Stimulated activated naive CD4-positive, alpha-beta T cell treated with Interleukin-2 at 50 U/mL for 16 hours (primary cell): ENCODE results near the gene IGFBP7.

Experiments
- DNase-seq: peaks from one replicate; lab custom pipeline; 2025; lab: John Stamatoyannopoulos, UW

IGFBP7 gene, protein sequence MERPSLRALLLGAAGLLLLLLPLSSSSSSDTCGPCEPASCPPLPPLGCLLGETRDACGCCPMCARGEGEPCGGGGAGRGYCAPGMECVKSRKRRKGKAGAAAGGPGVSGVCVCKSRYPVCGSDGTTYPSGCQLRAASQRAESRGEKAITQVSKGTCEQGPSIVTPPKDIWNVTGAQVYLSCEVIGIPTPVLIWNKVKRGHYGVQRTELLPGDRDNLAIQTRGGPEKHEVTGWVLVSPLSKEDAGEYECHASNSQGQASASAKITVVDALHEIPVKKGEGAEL

DNA sequence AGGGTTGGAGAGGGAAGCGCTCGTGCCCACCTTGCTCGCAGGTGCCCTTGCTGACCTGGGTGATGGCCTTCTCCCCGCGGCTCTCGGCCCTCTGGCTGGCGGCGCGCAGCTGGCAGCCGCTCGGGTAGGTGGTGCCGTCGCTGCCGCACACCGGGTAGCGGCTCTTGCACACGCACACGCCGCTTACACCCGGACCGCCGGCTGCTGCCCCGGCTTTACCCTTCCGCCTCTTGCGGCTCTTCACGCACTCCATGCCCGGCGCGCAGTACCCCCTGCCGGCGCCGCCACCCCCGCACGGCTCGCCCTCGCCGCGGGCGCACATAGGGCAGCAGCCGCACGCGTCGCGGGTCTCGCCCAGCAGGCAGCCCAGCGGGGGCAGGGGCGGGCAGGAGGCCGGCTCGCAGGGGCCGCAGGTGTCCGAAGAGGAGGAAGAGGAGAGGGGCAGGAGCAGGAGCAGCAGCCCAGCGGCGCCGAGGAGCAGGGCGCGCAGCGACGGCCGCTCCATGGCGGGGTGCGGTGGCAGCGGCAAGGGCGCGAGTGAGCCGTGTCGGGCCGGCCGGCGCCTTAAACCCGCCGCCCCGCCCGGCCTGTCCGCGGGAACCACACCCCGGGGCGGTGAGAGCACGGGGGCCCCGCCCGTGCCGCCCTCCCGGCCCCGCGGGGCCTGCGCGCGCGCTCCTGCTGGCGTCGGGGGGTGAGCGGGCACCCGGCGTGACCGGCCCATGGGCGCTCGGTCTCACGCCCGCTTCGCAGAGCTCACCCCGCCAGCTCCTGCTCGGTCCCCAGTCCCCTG is at the start of gene IGFBP7:
TSS of gene IGFBP7 (minus strand) at position 539 of the 793 bp plus-strand sequence. CDS start at position 505, 34 bp downstream.
- DNase-seq: no peak

DNA sequence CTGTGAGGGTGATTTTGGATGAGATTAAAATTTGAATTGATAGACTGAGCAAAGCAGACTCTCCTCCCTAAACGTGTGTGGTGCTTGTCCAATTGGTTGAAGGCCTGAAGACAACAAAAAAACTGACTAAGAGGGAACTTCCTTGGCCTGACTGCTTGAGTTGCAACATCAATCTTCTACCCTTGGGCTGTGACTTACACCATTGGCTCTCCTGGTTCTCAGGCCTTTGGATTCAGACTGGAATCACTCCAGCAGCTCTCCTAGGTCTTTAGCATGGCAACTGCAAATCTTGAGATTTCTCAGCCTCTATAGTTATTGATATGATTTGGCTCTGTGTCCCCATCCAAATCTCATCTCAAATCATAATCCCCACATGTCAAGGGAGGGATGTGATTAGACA is 49.7 kb upstream of the IGFBP7 start:
- no peak for DNase-seq

DNA sequence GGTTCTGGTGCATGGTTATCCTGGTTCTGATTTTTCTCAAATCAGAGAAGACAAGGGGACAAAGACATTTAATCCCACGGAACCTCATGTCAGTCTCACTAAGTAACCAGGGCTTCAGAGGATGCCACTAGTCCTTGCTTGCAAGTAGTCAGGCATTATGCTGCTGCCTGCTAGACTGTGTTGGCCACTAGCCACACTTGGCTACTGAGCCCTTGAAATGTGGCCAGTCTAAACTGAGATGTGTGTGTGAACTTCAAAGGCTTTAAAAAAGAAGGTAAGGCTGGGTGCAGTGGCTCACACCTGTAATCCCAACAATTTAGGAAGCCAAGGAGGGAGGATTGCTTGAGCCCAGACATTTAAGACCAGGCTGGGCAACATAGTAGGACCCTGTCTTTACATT is 48.6 kb upstream of the IGFBP7 start:
- no peak for DNase-seq

DNA sequence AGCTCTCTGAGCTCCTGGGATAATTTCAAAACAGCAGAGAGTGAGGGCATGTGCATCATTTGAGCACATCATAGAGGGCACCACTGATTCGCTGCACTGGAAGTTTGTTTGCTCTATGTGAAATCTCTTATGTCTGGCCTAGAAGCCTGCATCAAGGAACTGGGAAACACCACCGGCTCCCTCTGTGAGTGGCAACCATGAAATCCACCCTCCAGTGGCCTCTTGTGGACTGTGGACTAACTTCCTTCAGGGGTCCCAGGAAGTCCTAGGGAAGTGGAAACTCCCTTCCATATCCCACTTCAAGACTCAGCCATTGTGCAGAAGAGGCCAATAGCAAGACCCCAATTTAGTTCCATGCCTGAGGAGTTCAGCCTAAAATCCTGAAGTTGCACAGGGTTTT is 48.0 kb upstream of the IGFBP7 start:
- DNase-seq: no peak

DNA sequence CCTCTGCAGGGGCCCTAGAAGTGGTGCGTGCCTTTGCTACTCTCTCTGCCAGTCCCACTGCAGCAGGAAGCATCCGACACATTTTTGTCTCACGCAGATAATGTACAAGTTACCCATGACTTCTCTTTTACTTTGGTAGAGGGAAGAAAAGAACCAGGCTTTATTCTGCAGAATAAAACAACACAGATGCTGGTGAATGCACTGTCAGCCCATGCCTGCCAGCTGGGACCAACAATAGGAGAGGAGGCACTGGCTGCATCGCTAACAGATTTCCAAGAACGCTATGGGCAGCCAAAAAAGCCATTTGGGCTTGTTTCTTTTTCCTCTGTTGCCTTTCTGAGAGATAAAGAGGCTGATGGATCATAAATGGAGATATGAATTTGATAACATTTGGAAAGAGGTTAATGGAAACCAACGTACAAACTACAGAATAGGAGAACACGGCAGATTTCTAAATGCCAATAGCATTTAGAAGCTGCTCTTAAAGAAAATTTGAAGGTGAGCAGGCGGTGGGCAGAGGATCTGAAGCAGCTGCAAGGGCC is 47.5 kb upstream of the IGFBP7 start:
- no peak for DNase-seq

DNA sequence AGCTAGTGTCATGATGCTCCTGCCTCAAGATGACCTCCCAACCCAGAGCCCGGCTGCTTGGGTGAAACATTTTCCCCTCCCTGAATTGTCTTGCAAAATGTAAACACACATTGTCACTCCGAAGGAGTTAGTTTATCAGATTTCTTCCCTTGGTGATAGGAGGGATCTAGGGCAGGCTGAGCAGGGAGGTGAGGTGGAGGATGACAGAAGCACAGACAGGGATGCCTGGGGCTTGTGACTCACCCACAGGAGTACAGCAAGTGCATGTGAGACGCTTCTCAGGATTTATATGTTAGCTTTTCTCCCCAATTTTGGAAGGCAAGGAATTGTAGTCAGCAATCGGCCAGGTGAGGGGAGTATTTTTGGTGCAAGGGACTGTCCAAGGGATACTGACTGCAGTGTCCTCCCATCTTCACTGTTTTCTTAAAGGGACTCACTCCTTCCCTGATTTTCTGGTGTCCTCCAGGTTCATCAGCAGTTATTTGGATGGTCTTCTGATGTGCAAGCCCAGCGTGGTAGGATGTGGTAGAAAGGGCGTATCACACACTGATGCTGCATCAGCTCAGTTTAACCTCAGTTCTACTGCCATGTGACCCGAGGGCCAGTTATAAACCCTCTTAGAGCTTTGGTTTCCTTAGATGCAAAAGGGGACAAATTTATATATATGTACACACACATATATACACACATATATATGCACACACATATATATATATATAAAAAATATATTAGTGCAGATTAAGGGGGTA is 46.2 kb upstream of the IGFBP7 start:
- no peak for DNase-seq

DNA sequence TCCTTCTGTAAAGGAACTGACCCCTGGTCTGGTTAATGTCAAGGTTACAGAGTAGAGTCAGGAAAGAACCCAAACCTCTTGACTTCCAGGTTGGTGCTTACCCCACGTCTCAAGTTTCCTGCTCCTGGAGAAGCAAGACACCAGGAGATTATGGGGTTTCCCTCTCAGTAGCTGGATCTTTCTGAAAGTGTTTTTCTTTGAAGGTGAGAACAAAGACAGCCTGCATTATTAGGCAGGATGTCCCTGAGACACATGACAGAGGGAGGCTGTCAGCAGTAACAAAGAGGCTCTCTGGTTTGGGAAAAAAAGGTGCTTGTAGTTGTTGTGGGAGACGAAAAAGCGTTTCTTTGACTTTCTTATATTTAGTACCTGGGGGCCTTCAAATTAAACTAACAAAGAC is 44.7 kb upstream of the IGFBP7 start:
- DNase-seq: no peak

DNA sequence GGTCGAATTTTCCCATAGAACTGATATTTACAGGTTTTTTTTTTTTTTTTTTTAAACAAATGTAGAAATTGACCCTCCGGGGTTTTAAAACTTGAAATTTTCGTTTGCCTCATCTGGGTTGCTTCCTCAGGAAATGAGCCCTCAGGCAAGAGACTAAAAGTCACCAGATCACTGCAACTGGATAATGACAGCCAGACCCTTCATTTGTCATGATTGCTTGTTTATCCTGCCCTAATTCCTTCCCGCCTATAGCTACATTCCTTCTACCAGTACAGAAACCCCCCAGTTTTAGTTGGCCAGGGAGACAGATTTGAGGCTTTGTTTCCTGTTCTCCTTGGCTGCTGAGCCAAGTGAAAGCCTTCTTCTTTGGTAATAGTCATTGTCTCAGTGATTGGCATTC is 44.0 kb upstream of the IGFBP7 start:
- no peak for DNase-seq

DNA sequence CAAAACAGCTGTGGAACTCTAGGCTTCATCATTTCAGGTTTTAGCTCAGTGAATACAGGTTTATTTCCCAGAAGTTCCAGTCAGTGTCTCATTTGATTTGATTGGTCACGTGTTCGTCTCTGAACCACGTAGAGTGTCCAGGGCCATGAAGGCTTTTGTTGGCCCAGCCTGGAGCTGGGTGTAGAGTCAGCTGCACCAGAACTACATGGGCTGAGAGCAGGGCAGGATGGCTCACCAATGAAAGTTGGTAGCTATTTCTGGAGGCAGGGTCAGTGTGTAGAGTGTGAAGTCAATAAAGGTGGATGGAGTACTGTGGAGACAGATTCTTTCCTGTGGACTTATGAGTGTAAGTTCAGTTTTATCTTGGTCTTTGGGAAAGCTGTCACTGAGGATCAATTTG is 43.0 kb upstream of the IGFBP7 start:
- DNase-seq: no peak

DNA sequence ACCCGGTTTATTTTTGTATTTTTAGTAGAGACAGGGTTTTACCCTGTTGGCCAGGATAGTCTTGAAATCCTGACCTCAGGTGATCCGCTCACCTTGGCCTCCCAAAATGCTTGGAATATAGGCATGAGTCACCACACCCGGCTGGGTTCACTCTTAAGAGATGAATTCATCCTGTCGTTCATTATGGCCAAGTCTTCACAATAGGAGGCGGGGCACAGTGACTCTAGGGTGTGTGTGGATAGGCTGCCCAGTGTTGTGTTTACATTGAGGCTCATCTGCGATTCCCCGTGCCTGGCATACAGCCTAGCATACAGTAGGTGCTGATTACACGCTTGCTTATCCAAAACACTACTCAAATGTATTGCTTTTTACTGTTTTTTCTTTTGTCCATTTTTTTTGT is 41.3 kb upstream of the IGFBP7 start:
- no peak for DNase-seq

DNA sequence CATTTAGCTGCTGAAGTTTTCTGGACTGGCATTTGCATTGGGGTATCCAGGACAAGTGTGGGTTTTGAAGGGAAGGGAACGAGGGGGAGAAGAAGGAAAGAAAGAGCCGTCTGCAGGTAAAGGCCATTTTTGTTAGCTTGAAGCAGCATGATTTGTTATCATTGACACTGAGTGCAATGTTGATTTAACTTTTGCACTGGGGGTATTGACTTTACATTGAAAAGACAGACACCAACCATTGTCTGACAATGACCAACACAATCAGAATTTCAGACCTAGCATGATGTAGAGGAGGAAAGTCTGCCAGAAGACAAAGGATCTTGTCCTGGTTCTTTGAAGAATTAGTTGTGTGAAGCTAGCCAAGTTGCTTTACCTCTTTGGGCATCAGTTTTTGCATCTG is 39.6 kb upstream of the IGFBP7 start:
- no peak for DNase-seq

DNA sequence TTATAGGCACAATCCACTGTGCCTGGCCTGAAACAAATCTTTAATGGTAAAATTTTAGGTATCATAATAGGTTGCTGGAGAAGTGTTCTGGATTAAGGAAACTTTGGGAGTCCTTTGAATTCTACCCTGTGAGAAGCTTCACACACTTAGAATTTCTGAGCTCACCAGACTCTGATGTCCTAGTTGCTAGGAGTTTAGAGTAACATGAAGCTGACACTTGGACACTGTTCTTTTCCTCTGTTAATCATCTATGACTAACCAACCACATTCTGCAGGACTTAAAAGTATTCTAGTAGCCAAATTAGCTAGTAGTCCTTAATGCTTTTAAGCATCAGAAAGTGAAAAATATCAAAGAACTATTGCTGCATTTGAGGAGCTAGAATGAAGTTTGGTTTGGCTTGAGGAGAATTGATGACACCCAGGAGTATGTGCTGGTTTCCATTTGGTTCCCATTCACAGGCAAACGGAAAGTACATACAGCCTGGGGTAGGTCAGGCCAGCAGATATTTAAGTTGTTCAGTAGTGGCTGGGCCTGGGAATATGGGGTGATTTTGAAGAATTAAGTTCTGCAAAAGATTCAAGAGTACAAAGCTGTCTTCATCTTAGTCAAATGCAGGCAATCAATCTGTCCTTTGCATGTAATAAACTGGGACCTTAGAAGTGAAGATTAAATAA is 38.8 kb upstream of the IGFBP7 start:
- DNase-seq: no peak

DNA sequence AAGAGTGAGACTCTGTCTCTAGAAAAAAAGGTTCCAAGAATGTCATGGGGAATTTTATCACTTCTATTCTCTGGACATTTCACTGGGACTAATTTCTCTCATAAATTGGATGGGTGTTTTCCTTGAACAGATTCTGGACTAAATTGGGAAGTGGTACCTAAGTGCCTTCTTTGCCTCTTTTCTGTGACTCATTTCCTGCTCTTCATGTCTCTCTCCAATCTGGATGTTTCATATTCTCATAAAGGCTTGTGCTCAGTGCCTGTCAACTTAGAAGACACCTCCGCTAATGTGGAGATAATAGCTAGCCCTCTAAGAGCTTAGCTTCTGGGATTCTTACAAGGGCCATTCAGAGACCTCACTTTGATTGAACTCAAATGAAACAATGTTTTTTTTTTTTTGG is 38.0 kb upstream of the IGFBP7 start:
- DNase-seq: no peak

DNA sequence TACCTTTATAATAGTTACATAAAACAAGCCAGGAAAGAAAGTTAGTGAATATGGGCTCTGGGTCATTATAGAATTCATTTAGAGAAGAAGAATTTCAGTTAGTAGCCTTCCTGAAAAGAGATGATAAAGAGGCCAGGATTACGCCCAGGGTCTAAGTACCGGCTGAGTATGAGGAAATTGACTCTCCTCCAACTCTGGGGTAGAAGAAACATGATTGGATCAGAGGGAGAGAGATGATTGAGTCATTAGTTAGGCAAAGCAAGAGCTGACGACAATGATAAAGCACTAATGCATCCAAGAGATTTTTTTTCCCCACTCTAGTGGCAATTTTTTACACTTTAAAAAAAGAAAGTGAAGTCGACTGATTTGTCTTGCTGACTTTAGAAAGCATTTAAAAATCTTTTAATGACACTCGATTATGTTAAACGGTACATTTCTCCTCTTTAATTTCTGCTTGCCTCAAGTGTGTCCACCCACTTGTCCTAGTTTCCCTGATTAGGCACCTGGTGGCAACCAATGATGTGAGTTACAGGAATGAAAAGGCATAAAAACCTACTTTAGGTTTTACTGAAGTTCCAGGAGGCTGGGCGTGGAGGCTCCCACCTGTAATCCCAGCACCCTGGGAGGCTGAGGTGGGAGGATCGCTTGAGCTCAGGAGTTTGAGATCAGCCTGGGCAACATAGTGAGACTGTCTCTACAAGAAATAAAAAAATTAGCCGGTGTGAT is 37.3 kb upstream of the IGFBP7 start:
- no peak for DNase-seq

DNA sequence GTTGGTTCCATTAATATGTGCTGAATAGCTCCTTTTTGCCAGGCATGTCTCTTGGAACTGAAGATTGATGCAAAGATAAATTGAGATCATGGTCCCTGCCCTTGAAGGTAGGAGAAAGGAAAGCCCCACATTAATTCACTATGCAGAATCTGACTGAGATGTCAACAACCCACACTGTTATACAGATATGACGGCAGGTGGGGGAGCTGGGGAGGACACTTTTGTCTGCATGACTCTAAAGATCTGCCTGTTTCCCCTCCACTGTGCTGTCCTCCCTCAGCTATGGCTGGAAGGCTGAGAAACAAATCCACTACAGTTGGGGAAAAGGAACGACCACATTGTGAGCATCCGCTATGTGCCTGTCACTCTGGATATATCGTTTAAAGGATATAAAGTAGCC is 36.3 kb upstream of the IGFBP7 start:
- no peak for DNase-seq

DNA sequence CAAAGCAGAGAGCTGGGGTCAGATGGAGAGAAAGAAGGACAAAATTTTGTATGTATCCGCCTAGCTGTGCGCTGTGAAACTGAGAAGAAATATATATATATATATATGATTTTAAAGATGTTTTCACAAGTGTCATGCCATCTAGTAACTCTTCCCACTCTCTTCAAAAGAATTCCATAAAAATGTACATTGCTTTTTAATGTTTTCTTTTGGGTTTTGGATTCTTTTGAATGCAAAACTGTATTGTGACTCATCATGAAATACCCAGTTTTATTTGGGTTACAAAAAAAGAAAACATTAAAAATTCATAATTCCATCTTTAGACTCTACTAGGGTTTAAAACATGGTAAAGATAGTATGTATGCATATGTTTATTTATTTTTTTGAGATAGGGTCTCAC is 34.3 kb upstream of the IGFBP7 start:
- DNase-seq: no peak

DNA sequence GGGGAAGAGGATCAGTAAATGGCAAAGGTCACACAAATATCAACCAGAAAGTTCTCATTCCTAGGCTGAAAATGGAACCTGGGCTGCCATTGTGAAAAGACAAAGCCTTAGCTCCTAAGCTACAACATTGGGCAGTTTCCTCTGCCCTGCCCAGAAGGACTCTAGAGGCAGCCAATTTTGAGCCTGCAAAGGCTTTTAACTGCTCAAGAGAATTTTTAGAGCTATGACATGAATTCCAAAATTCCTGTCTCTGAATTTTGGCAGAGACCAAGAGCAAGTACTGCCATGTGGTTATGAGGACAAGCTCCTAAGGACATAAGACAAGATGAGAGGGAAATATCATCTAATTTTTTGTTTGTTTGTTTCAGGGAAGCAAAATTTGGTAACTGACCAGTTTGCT is 29.6 kb upstream of the IGFBP7 start:
- DNase-seq: no peak

DNA sequence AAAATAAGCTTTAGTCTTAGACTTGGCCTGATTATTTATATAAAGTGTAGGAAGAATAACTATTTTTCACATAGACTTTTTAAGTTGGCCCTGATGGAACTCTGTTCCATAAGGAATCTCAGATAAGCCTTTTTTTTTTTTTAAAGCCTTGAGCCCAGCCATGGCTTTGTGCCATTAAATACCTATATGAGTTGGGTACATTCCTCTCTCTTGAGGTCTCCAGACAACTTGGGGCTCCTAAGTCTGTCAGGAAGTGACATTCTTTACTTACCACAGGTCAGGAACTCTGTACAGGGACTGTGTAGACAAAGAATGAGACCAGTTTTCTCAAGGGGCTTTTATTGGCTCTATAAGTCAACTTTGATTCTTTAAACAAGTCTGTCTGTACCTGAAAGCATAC is 27.1 kb upstream of the IGFBP7 start:
- no peak for DNase-seq

DNA sequence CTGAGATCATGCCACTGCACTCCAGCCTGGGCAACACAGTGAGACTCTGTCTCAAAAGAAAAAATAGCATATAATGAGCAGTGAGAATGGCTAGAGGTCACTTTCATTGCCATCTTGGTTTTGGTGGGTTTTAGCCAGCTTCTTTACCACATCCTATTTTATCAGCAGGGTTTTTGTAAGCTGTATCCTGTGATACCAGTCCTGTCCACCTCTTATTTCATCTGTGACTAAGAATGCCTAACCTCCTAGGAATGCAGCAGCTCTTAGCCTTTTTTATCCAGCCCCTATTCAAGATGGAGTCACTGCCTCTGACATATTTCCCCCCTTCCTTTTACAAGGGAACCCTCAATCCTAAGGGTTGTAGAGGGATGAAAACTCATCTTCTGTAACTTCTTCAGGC is 26.1 kb upstream of the IGFBP7 start:
- no peak for DNase-seq

DNA sequence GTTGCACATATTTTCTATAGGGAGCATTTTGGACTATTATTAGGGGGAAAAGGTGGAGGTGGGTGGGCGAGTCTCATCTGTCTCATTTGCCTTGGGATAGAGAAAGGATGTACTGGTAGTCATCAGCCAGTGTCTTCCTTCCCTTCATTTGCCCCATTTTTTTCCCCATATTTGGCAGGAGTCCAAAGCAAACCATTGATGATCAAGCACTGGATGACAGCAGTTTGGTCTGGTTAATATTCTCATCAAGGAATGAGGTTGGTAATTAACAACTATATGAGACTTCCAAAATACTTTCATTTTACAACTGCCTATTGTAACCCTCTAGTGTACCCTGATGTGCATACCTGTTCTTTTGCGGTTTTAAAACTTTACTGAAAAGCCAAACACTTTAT is 22.6 kb upstream of the IGFBP7 start:
- DNase-seq: no peak
